RWPE2 (cell line): ENCODE measurements around the gene ST8SIA6.

ENCODE experiments used
- ATAC-seq: fragments of 200-7000 bp; cut with Tn5 transposase; 3 replicates; pipeline ENCODE4 v1.9.1; 2021; ENCODE audit warnings: low read depth
- DNase-seq: peaks from one replicate; pipeline ENCODE4 v3.0.0-alpha.2; 2020; ENCODE audit warnings: low spot score
- H3K27ac ChIP-seq: fragments of 450-650 bp; 2 replicates; pipeline ENCODE4 v1.5.1; 2017; ENCODE audit warnings: mild to moderate bottlenecking; ENCODE audit not compliant: poor library complexity, severe bottlenecking
- H3K27me3 ChIP-seq: fragments of 250-450 bp; sonication (Bioruptor Pico); 2 replicates; pipeline ENCODE4 v1.5.1; 2021; ENCODE audit warnings: mild to moderate bottlenecking, moderate library complexity; ENCODE audit not compliant: insufficient read depth, poor library complexity, severe bottlenecking
- H3K36me3 ChIP-seq: fragments of 250-450 bp; sonication (Bioruptor Pico); 2 replicates; pipeline ENCODE4 v1.5.1; 2020; ENCODE audit warnings: low read depth, mild to moderate bottlenecking, moderate library complexity
- H3K4me1 ChIP-seq: fragments of 250-450 bp; sonication (Bioruptor Pico); 2 replicates; pipeline ENCODE4 v1.5.1; 2021; ENCODE audit warnings: mild to moderate bottlenecking, moderate library complexity; ENCODE audit not compliant: insufficient read depth, poor library complexity, severe bottlenecking
- H3K4me3 ChIP-seq: fragments of 250-450 bp; sonication (Bioruptor Pico); 2 replicates; pipeline ENCODE4 v1.5.1; 2021; ENCODE audit warnings: mild to moderate bottlenecking, moderate library complexity; ENCODE audit not compliant: severe bottlenecking
- H3K9me3 ChIP-seq: fragments of 250-450 bp; sonication (Bioruptor Pico); 2 replicates; pipeline ENCODE4 v1.5.1; 2021; ENCODE audit warnings: mild to moderate bottlenecking, moderate library complexity; ENCODE audit not compliant: severe bottlenecking
- CTCF ChIP-seq: fragments of 450-650 bp; IDR thresholded peaks from one replicate; pipeline ENCODE4 v1.5.1; 2017; ENCODE audit warnings: mild to moderate bottlenecking, moderate library complexity; ENCODE audit not compliant: poor library complexity, severe bottlenecking

The ST8SIA6 gene

GRCh38 chr10:17380016-17380415 lies 74.4 kb downstream of the ST8SIA6 start:
- DNase-seq (no peak), ATAC-seq (no peak)
- no peaks in the 10 kb centered on the region for H3K9me3 ChIP-seq
- no peak overlapping the region for H3K4me3 ChIP-seq
- no peaks in the 10 kb centered on the region for H3K4me1 ChIP-seq
- no peak overlapping the region for H3K27ac ChIP-seq
- H3K27me3 ChIP-seq = no peaks in the 10 kb centered on the region
- no peaks in the 10 kb centered on the region for H3K36me3 ChIP-seq
- no peak for TF ChIP-seq CTCF

- Histone ChIP-seq H3K27me3 (no peaks in the 10 kb centered on the region), H3K4me1 (no peaks in the 10 kb centered on the region), H3K36me3 (no peaks in the 10 kb centered on the region), H3K9me3 (no peaks in the 10 kb centered on the region), H3K27ac (no peak overlapping the region), H3K4me3 (no peak overlapping the region)
- no peak for DNase-seq
- no peak for TF ChIP-seq CTCF
- no peak for ATAC-seq
Measured at GRCh38 chr10:17379151-17379690, 75.2 kb downstream of the ST8SIA6 start.

GRCh38 chr10:17375936-17376584 lies 78.3 kb downstream of the ST8SIA6 start:
- ATAC-seq (no peak), DNase-seq (no peak)
- Histone ChIP-seq H3K9me3 (no peaks in the 10 kb centered on the region), H3K27ac (no peak overlapping the region), H3K4me1 (no peaks in the 10 kb centered on the region), H3K4me3 (no peak overlapping the region), H3K36me3 (no peaks in the 10 kb centered on the region), H3K27me3 (no peaks in the 10 kb centered on the region)
- peak; percentile 40 for TF ChIP-seq CTCF

GRCh38 chr10:17368708-17369272 lies 85.6 kb downstream of the ST8SIA6 start:
- no peaks in the 10 kb centered on the region for H3K4me1 ChIP-seq
- peak; percentile 63; the same call in 2 of the 3 replicates for ATAC-seq
- H3K4me3 ChIP-seq = no peak overlapping the region

More at GRCh38 chr10:17368708-17369272, 85.6 kb downstream of the ST8SIA6 start:
- no peak for TF ChIP-seq CTCF
- H3K9me3 ChIP-seq = no peaks in the 10 kb centered on the region
- H3K27me3 ChIP-seq = no peaks in the 10 kb centered on the region
- no peak for DNase-seq
- H3K27ac ChIP-seq = no peak overlapping the region
- H3K36me3 ChIP-seq = no peaks in the 10 kb centered on the region
